ENCODE measurements around the gene TOMM70. TPM values are rescaled to one million over a fixed set of nuclear protein-coding genes. Genes with fewer than 3 reads are reported as not detected.

Gene TOMM70
- total and polyA plus RNA-seq, 12 donors = 11.4 to 95.2 (median 39.8) TPM

DNA sequence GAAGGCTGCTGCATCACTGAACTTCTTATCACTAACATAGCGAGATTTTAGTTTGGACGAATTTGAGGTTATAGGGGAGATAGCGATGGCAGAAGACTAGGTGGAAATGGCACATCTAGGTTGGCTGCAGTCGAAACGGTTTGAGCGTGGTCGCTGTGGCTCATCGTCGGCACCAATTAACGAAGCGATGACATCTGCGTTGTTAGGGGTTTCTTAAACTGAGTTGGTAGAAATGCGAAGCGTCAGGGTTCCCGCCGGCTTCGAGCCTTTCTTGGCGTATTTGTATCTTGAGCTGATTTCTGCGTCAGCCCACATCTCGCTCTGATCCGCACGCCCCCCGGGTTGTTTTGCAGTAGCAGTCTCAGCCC is 769 bp upstream of the TOMM70 start:
- DNase-seq = peak; percentile 26 to 76 (median 33)
- WGBS, 4 donors = 0 to 1% (median 0%) methylated on average over 21 to 23 of the region's 23 CpGs
- Histone ChIP-seq H3K9me3 (replicated peaks in 1 of 3) (peaks cover 0 to under 1% (median 0%) of the 10 kb centered on the region in 3 donors), H3K4me3 (peak overlapping the region in 3 of 4 donors; percentile 9 to 94 (median 94)), H3K4me1 (replicated peaks in 1 of 2) (peaks cover 28 to 51% of the 10 kb centered on the region in 2 donors), H3K36me3 (replicated peaks in 1 of 2) (no peaks in the 10 kb centered on the region), H3K27ac (peak overlapping the region; percentile 35 to 94 (median 85)), H3K27me3 (no peaks in the 10 kb centered on the region)
- intact Hi-C loops (cut with DNase I) = no loop called here
- TF ChIP-seq POLR2A (IDR thresholded peaks at IDR 0.05) = no peak
- TF ChIP-seq, protein P1, sequence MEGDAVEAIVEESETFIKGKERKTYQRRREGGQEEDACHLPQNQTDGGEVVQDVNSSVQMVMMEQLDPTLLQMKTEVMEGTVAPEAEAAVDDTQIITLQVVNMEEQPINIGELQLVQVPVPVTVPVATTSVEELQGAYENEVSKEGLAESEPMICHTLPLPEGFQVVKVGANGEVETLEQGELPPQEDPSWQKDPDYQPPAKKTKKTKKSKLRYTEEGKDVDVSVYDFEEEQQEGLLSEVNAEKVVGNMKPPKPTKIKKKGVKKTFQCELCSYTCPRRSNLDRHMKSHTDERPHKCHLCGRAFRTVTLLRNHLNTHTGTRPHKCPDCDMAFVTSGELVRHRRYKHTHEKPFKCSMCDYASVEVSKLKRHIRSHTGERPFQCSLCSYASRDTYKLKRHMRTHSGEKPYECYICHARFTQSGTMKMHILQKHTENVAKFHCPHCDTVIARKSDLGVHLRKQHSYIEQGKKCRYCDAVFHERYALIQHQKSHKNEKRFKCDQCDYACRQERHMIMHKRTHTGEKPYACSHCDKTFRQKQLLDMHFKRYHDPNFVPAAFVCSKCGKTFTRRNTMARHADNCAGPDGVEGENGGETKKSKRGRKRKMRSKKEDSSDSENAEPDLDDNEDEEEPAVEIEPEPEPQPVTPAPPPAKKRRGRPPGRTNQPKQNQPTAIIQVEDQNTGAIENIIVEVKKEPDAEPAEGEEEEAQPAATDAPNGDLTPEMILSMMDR (IDR thresholded peaks at IDR 0.05) = no peak

DNA sequence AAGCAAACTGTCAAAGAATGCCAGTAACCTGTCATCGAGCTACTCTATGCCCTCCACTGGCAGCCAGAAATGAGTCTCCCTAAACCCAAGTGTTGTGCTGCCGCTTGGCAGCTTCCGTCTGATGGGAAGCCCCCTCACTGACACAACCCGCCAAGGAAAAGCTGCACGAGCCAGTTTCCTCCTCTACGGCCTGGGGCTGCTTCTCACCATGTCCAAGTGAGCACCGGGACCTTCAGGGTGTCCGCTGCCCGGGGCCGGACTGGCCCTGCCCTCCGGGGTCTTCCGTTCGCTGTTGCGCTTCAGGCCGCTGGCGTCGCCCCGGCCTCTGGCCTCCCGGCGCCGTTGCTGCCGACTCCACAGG is 490 bp downstream of the TOMM70 start:
- peak overlapping the region; percentile 65 to 94 (median 85) for H3K27ac ChIP-seq
- no peaks in the 10 kb centered on the region for H3K36me3 ChIP-seq (replicated peaks in 1 of 2)
- intact Hi-C loops (cut with DNase I) = no loop called here
- WGBS, 4 donors = 0% methylated on average over 1 to 22 of the region's 22 CpGs
- no peaks in the 10 kb centered on the region for H3K9me3 ChIP-seq (replicated peaks in 1 of 3)
- TF ChIP-seq, protein P1 (IDR thresholded peaks at IDR 0.05) = no peak
- TF ChIP-seq POLR2A (IDR thresholded peaks at IDR 0.05) = no peak
- H3K4me1 ChIP-seq (replicated peaks in 1 of 2) = peaks cover 28 to 60% of the 10 kb centered on the region in 2 donors
- no peaks in the 10 kb centered on the region for H3K27me3 ChIP-seq
- H3K4me3 ChIP-seq = peak overlapping the region; percentile 79 to 94 (median 86)
- peak in 6 of 7 donors; percentile 22 to 60 (median 26) for DNase-seq

DNA sequence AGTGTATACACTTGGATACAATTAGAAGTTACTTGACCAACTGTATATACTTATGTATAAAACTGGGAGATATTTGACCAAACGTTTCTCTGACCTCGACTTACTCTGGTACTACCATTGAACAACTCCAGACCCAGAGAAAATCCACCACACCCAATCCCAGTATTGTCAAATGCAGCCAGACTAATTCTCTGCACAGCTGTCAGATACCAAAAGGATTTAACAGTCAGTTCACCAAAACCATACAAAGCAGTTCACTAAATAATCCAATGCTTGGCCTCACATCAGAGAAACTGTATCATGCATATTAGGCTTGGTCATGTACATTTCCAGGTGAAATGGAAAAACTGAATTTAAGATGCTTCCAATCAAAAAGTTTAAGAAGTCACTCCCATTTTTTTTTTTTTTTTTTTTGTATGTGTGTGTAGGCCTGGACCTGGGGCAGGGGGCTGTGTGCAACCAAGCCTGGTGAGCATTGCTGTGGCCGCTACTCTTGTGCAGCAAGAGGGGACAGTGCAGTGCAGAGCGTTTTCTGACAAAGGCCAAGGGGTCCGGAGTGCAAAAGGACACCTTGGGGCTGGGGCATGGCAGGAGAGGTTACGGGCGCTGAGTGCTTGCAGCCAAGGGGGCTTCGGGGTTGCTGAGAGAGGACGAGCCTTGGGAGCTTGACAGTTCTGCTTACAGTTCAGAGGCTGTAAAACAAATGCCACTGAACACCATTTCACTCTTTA is 1.4 kb downstream of the TOMM70 start:
- peaks cover 28 to 62% of the 10 kb centered on the region in 2 donors for H3K4me1 ChIP-seq (replicated peaks in 1 of 2)
- TF ChIP-seq, protein P1 (IDR thresholded peaks at IDR 0.05) = no peak
- no peak for TF ChIP-seq POLR2A (IDR thresholded peaks at IDR 0.05)
- no peak overlapping the region for H3K27ac ChIP-seq
- WGBS, 4 donors = 34 to 41% (median 39%) methylated on average over 9 of the region's 9 CpGs
- DNase-seq = peak in 1 of 7 donors; percentile 18
- peak overlapping the region in 1 of 4 donors; percentile 94 for H3K4me3 ChIP-seq
- intact Hi-C loops (cut with DNase I) = no loop called here
- H3K36me3 ChIP-seq (replicated peaks in 1 of 2) = no peaks in the 10 kb centered on the region
- no peaks in the 10 kb centered on the region for H3K9me3 ChIP-seq (replicated peaks in 1 of 3)
- H3K27me3 ChIP-seq = no peaks in the 10 kb centered on the region

DNA sequence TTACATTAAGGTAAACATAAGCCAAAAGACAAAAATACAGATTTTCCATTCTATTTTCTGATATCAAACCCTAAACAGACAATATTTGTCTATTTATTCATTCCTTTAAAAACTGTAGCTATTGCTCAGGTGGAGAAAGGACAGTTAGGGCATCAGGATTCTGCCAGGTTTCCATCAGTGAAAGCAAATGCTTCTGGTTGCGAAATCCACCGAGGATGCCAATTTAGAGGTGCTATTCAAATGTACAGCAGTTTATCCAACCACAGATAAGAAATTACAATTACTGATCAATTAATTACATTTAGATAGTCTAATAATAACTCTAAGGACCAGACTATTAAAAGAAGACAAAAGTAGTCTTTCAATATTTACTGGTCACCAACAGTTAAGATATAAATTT is 3.9 kb downstream of the TOMM70 start:
- H3K27ac ChIP-seq = no peak overlapping the region
- 57 to 64% (median 61%) methylated on average over 2 of the region's 2 CpGs for WGBS, 4 donors
- H3K36me3 ChIP-seq (replicated peaks in 1 of 2) = no peaks in the 10 kb centered on the region
- no peaks in the 10 kb centered on the region for H3K9me3 ChIP-seq (replicated peaks in 1 of 3)
- H3K4me1 ChIP-seq (replicated peaks in 1 of 2) = peaks cover 17 to 42% of the 10 kb centered on the region in 2 donors
- H3K4me3 ChIP-seq = no peak overlapping the region
- peak in 2 of 7 donors; percentile 4 to 12 for DNase-seq
- H3K27me3 ChIP-seq = no peaks in the 10 kb centered on the region
- intact Hi-C loops (cut with DNase I) = no loop called here
- no peak for TF ChIP-seq POLR2A (IDR thresholded peaks at IDR 0.05)
- TF ChIP-seq, protein P1 (IDR thresholded peaks at IDR 0.05) = no peak

All from adrenal gland (tissue), 12 donors.